ENCODE results near the gene METTL8.
"Not testable (repeated sequence)": the region's sequence is repeated elsewhere in the genome, so short reads cannot be mapped to it uniquely, and the experiment has no call there.

Gene METTL8

GRCh38 chr2:171419333-171419732 is 14.5 kb downstream of the METTL8 start:
- no peaks in the 10 kb centered on the region for H3K36me3 ChIP-seq (ENCODE audit: insufficient read depth, low read length)
- no peak for DNase-seq (ENCODE audit: low read depth, low spot score)
- TF ChIP-seq POLR2AphosphoS5 (IDR thresholded peaks at IDR 0.05; ENCODE audit: borderline replicate concordance, low read depth, low read length) (no peak), EZH2 (IDR thresholded peaks at IDR 0.05) (no peak), FOXP2 (optimal IDR thresholded peaks at IDR 0.05; ENCODE audit: control extremely low read depth, extremely low read length, insufficient read depth) (no peak)
- 0 out of 2 replicates have a peak, but pooled peaks cover 3% of the 10 kb centered on the region for H3K9me3 ChIP-seq (ENCODE audit: low read depth, low read length)
- H3K27ac ChIP-seq, result no peak overlapping the region
- H3K4me3 ChIP-seq, result no peak overlapping the region
- H3K9ac ChIP-seq (ENCODE audit: insufficient read length), result no peak overlapping the region

DNA sequence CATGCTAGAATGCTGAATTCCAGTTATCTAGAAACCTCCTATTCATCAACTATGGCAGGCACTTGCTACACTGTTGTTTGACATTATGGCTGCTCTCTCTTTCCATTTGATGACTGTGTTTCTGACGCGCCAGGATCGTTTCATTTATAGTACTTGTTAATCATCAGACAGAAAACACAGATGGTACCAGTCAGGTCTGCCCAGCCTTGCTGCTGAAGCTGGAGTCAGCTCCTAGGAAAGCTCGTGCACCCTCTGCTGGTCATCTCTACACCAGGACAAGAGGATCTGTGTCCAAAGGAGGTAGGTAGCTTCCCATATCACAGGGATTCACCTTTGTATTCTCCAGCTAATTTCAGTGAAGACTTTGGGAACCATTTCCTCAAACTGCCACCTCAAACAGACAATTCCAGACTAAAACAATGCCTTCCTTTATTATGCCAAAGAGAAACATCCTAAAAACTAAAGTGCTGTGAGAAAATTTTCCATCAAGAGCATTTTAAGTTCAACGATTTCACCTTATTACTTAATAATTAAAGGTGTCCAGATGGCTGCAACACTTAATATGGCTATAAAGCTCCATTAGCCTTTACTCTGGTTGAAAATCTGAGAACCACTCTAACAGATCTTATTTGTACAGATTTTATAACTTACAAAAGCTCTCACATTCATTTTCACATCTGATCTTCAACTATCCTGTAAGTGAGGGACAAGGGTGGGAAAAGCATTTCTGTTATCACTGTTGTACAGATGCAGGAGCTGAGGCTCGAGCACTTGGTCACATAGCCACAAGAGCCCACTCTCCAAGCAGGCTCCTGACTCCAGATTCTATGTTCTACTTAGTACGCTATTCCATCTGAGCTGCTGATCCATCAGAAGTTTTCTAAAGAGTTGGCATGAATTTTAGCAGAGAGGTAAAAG is 17.5 kb downstream of the METTL8 start:
- no peaks in the 10 kb centered on the region for H3K36me3 ChIP-seq (ENCODE audit: insufficient read depth, low read length)
- no peak overlapping the region for H3K9ac ChIP-seq (ENCODE audit: insufficient read length)
- no peaks in the 10 kb centered on the region for H3K9me3 ChIP-seq (ENCODE audit: low read depth, low read length)
- peak; percentile 40 for DNase-seq (ENCODE audit: low read depth, low spot score)
- H3K4me3 ChIP-seq, result no peak overlapping the region
- H3K27ac ChIP-seq, result no peak overlapping the region
- no peak for TF ChIP-seq EZH2 (IDR thresholded peaks at IDR 0.05)
- no peak for TF ChIP-seq FOXP2 (optimal IDR thresholded peaks at IDR 0.05; ENCODE audit: control extremely low read depth, extremely low read length, insufficient read depth)
- no peak for TF ChIP-seq POLR2AphosphoS5 (IDR thresholded peaks at IDR 0.05; ENCODE audit: borderline replicate concordance, low read depth, low read length)

GRCh38 chr2:171414645-171415044 is 19.1 kb downstream of the METTL8 start:
- not testable (repeated sequence) for H3K9ac ChIP-seq (ENCODE audit: insufficient read length); H3K9me3 ChIP-seq (ENCODE audit: low read depth, low read length); DNase-seq (ENCODE audit: low read depth, low spot score); H3K36me3 ChIP-seq (ENCODE audit: insufficient read depth, low read length); H3K27ac ChIP-seq; H3K4me3 ChIP-seq

DNA sequence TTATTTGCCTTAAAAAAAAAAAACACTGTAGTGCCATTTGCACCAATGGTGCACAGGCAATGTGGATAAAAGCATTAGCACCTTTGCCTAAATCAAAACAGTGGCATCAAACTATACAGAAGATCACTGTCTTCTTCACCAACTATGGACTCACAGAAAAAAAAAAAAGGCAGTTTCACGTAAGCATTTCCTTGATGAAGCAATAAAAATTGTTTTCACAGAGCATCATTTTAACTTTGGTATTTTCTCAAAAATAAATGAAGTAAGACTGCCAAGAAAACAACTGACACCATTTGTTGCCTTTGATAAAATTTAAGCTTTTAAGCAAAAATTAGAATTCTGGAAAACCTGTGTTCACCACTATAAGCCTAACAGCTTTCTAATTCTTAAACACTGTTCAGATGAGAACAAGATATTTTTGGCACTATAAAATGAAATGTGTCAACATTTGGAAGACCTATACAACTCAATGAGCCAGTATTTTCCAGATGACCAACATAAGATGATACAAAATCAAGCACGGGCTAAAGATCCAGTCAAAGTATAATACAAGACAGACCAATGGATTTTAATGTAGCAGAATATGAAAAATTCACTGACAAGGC is 21.1 kb downstream of the METTL8 start:
- no peaks in the 10 kb centered on the region for H3K9me3 ChIP-seq (ENCODE audit: low read depth, low read length)
- H3K36me3 ChIP-seq (ENCODE audit: insufficient read depth, low read length), result no peaks in the 10 kb centered on the region
- no peak for DNase-seq (ENCODE audit: low read depth, low spot score)
- no peak overlapping the region for H3K9ac ChIP-seq (ENCODE audit: insufficient read length)
- H3K4me3 ChIP-seq, result no peak overlapping the region
- TF ChIP-seq EZH2 (IDR thresholded peaks at IDR 0.05), result no peak
- TF ChIP-seq FOXP2 (optimal IDR thresholded peaks at IDR 0.05; ENCODE audit: control extremely low read depth, extremely low read length, insufficient read depth), result no peak
- no peak for TF ChIP-seq POLR2AphosphoS5 (IDR thresholded peaks at IDR 0.05; ENCODE audit: borderline replicate concordance, low read depth, low read length)
- no peak overlapping the region for H3K27ac ChIP-seq

DNA sequence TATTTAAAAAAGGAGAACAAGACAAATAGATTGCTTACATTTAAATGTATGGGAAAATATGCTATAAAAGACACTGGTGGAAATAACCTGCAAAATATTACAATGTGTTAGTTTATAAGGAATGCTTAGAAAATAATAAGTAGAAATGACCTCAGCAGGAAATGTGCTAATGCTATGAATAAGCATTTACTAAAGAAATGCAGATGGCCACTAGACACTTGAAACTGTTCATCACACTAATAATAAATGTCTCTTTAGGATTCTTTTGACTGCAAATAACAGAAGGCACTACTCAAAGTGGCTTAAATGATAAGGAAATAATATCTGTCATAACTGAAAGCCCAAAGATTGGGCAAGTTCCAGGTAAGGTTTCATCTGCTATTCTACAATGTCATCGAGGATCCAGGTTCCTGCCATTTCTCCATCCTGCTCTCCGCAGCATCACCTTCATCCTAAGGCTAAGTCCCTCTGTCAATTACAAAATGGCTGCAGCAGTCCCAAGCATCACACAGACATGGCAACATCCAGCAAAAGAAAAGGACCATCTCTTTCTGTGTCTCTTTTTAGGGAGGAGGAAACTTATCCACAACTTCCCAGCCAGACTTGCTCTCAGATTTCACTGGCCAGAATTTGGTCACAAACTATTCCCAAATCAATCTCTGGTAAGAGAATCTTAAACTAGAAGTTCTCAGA is 21.9 kb downstream of the METTL8 start:
- no peaks in the 10 kb centered on the region for H3K36me3 ChIP-seq (ENCODE audit: insufficient read depth, low read length)
- no peak overlapping the region for H3K4me3 ChIP-seq
- TF ChIP-seq FOXP2 (optimal IDR thresholded peaks at IDR 0.05; ENCODE audit: control extremely low read depth, extremely low read length, insufficient read depth) (no peak), EZH2 (IDR thresholded peaks at IDR 0.05) (no peak), POLR2AphosphoS5 (IDR thresholded peaks at IDR 0.05; ENCODE audit: borderline replicate concordance, low read depth, low read length) (no peak)
- no peak overlapping the region for H3K9ac ChIP-seq (ENCODE audit: insufficient read length)
- H3K27ac ChIP-seq, result peak overlapping the region; percentile 52; the same call in 1 of the 2 replicates
- no peak for DNase-seq (ENCODE audit: low read depth, low spot score)
- H3K9me3 ChIP-seq (ENCODE audit: low read depth, low read length), result no peaks in the 10 kb centered on the region

DNA sequence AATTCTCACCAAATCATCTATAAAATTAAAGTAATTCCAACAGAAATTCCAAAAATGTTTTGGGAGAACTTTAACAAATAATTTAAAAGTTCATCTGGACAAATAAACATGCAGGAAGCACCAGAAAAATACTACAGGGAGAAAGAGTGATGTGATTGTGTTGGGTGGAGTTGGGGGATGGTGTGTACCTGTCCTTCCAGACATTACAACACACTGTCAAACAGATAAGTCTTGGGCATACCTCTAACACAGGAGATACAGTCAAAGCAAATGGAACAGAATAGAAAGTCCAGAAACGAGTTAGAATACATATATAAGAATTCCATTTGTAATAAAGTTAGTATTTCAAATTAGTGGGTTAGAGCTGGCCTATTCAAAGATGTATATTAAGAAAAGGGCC is 22.6 kb downstream of the METTL8 start:
- H3K27ac ChIP-seq, result peak overlapping the region; percentile 52; the same call in 1 of the 2 replicates

DNA sequence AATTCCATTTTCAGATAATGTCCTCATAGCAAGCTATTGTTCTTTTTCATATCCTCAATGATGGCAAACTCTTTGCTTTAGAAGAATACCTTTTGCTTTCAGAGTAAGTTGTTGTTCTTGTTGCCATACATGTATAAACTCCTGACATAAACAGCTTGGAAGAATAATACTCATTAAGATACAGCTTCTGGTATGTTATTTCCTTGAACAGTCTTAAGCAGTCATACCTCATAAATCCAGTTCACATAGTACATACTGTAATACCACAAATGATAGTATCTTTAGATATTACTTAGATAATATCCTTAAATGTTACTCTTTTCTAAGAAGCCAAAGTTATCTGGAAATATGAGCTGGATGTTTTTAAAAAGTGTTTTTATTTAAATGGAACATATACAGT is 23.2 kb downstream of the METTL8 start:
- no peak for DNase-seq (ENCODE audit: low read depth, low spot score)
- no peak for TF ChIP-seq FOXP2 (optimal IDR thresholded peaks at IDR 0.05; ENCODE audit: control extremely low read depth, extremely low read length, insufficient read depth)
- H3K36me3 ChIP-seq (ENCODE audit: insufficient read depth, low read length), result no peaks in the 10 kb centered on the region
- no peak overlapping the region for H3K9ac ChIP-seq (ENCODE audit: insufficient read length)
- no peaks in the 10 kb centered on the region for H3K9me3 ChIP-seq (ENCODE audit: low read depth, low read length)
- H3K27ac ChIP-seq, result peak overlapping the region; percentile 15; the same call in 1 of the 2 replicates
- H3K4me3 ChIP-seq, result no peak overlapping the region

More for the DNA sequence above, 22.6 kb downstream of the METTL8 start:
- DNase-seq (ENCODE audit: low read depth, low spot score), result no peak
- H3K36me3 ChIP-seq (ENCODE audit: insufficient read depth, low read length), result no peaks in the 10 kb centered on the region
- H3K9ac ChIP-seq (ENCODE audit: insufficient read length), result no peak overlapping the region
- no peak overlapping the region for H3K4me3 ChIP-seq
- no peaks in the 10 kb centered on the region for H3K9me3 ChIP-seq (ENCODE audit: low read depth, low read length)
- no peak for TF ChIP-seq EZH2 (IDR thresholded peaks at IDR 0.05)
- no peak for TF ChIP-seq FOXP2 (optimal IDR thresholded peaks at IDR 0.05; ENCODE audit: control extremely low read depth, extremely low read length, insufficient read depth)
- no peak for TF ChIP-seq POLR2AphosphoS5 (IDR thresholded peaks at IDR 0.05; ENCODE audit: borderline replicate concordance, low read depth, low read length)

DNA sequence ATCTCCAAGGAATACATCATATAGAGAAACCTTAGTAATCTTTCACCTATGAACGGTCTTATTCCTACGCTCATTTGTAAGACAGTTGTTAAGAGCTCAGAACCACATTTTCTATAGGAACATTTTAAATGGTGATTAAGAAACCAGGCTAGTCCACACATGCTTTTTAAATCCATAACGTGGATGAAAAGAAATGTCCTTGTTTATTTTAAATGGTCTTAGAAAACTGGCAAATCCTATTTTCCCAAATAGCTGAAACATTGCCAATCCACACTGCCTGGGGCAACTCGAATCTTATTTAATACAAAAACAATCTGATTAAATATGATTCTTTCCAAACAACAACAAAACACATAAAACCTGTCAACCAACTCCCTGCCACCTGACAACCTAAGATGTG is 23.7 kb downstream of the METTL8 start:
- peak; percentile 12 for DNase-seq (ENCODE audit: low read depth, low spot score)
- H3K27ac ChIP-seq, result peak overlapping the region; percentile 11; the same call in 1 of the 2 replicates
- no peaks in the 10 kb centered on the region for H3K9me3 ChIP-seq (ENCODE audit: low read depth, low read length)
- no peaks in the 10 kb centered on the region for H3K36me3 ChIP-seq (ENCODE audit: insufficient read depth, low read length)
- H3K4me3 ChIP-seq, result peak overlapping the region; percentile 55
- TF ChIP-seq EZH2 (IDR thresholded peaks at IDR 0.05) (no peak), FOXP2 (optimal IDR thresholded peaks at IDR 0.05; ENCODE audit: control extremely low read depth, extremely low read length, insufficient read depth) (no peak), POLR2AphosphoS5 (IDR thresholded peaks at IDR 0.05; ENCODE audit: borderline replicate concordance, low read depth, low read length) (no peak)
- no peak overlapping the region for H3K9ac ChIP-seq (ENCODE audit: insufficient read length)

Data from SK-N-MC (cell line).